SK-N-MC (cell line): Measurements from ENCODE around the gene UBE2O.

ENCODE experiments used
- EZH2 ChIP-seq: fragments of 200-600 bp; sonication (generic); IDR thresholded peaks from one replicate; pipeline ENCODE4 v1.6.1; 2017; ENCODE audit warnings: antibody characterized with exemption
- POLR2AphosphoS5 ChIP-seq: IDR thresholded peaks from 2 replicates; pipeline ENCODE4 v1.6.1; 2012; ENCODE audit warnings: mild to moderate bottlenecking, low read depth, low read length, borderline replicate concordance

- TF ChIP-seq POLR2AphosphoS5 (no peak), EZH2 (no peak)
Measured at GRCh38 chr17:76383546-76384221, 69.3 kb downstream of the UBE2O start.
